NOMO-1 treated with DMSO at 0.1 percent for 48 hours (cell line): ENCODE results near the gene STAB1.

ENCODE experiments used
- DNase-seq: peaks from one replicate; lab custom pipeline; 2025; ENCODE audit not compliant: unreplicated experiment; lab: John Stamatoyannopoulos, UW

STAB1 gene

DNA sequence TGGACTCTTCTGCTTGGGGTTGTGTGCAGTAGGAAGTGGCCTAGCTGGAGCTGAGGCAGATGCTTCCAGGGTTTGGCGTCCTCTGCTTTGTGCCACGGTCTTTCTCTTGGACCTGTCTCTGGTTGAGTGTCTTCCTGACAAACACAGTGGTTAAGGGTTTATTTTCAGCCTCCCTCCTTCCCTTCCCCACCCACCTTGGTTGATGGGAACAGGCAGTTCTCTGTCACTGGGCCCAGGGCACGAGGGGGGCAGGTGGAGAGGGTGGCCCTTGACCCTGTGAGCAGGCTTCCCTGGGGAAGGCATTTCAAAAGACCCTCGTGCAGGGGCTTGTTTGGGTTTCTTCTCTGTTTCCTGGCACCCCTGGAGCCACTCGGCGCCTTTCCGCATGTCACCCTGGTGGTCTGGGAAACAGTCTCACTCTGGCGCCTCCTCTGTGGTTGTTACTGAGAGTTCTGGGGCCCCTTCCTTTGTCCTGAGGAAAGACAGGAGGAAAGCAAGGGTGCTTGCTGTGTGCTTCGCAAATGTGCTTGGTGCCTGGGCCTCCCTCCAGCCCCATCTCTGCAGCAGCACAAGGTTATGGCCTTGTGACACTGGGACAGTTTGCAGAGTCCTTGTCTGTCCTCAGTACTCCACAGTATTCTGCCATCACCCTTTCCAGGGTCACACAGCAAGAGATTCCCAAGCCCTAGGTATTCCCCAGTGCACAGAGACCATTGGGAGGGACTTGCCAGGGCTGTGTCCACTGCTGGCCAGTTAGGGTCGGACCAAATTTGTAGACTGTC, 10.3 kb upstream of the STAB1 start:
- DNase-seq, result no peak

GRCh38 chr3:52487050-52487787, 7.9 kb upstream of the STAB1 start:
- DNase-seq, result no peak

- no peak for DNase-seq
Observed at GRCh38 chr3:52487788-52488691, 7.1 kb upstream of the STAB1 start.

DNA sequence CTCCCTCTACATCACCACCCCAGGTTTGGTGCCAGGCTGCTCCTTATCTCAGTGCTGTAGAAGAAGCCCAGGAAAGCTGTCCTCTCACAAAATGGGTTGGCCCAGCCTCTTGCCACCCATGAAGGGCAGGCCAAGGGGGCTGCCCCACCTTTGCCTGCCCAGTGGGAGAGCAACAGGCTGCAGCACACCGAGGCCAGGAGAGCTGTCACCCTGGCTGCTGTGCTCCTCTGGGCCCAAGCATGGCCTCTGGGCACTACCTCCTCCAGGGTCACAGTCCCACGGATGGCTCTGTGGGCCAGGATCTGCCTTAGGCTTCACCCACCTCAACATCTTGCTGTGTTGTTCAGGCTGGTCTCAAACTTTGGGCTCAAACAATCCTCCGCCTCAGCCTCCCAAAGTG, 6.4 kb upstream of the STAB1 start:
- no peak for DNase-seq

GRCh38 chr3:52489453-52489852, 5.7 kb upstream of the STAB1 start:
- no peak for DNase-seq

- DNase-seq, result no peak
Observed at GRCh38 chr3:52490035-52490938, 4.9 kb upstream of the STAB1 start.

DNA sequence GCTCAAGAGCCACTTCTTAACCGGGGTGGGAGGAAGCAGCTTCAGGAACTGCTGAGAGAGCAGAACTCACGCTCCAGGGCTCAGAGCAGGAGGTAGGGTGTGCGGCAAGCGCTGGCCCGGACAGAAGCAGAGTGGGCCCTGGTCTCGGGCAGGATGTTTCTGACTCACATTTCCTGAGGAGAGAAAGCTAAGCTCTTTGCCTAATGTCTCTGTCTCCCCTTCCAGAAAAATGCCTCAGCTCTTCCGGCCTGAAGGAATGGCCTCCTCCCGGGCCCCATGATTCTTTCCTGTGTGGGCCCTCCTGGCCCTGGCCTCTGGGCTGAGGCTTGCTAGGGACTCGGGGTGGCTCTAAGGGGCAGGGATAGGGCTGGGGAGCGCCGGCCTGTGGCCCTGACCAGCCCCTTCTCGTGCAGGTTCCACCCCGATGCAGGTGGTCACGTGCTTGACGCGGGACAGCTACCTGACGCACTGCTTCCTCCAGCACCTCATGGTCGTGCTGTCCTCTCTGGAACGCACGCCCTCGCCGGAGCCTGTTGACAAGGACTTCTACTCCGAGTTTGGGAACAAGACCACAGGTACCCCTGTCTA, 4.1 kb upstream of the STAB1 start:
- DNase-seq, result no peak

DNA sequence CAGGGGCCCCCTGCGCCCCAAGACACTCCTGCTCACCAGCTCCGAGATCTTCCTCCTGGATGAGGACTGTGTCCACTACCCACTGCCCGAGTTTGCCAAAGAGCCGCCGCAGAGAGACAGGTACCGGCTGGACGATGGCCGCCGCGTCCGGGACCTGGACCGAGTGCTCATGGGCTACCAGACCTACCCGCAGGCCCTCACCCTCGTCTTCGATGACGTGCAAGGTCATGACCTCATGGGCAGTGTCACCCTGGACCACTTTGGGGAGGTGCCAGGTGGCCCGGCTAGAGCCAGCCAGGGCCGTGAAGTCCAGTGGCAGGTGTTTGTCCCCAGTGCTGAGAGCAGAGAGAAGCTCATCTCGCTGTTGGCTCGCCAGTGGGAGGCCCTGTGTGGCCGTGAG, 3.1 kb upstream of the STAB1 start:
- no peak for DNase-seq

- no peak for DNase-seq
Observed at GRCh38 chr3:52493232-52494017, 1.7 kb upstream of the STAB1 start.

GRCh38 chr3:52494445-52494844, 693 bp upstream of the STAB1 start:
- no peak for DNase-seq

DNA sequence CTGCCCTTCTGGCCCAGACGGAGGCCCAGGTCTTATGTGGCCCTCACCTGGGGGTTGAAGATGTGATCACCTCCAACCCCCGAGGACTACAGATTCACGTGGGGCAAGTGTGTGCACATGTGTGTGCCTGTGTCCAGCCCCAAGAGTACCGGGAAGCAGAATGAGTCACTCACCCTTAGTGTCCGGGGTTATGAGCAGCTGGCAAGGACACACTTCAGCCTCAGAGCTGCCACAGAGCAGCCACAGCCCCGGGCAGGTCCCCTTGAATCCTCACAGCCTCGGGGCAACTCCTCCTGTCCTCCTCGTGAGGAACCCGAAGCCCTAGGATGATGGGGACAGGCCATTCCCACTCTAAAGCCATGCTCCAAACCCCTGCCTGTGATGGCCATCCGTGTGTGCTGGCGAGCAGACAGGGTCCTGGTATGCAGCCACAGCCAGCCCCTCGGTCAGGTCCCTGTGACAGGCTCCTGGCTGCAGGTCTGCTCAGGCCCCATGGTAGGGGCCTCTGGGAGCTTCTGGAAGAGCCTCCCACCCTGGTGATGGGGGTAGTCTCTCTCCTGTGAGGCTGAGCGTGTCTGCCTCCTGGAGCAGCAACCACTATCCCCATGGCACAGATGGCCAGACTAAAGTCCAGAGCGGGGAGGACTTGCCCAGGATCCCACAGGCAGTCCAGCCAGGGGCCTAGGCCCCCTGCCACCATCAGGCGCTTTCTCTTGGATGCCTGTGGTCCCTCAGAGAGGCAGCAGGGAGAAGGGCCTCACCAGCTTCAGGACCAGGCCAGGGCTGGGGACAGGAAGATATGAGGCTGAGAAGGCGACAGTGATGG, 852 bp downstream of the STAB1 start:
- DNase-seq, result no peak

GRCh38 chr3:52498137-52499054, 3.3 kb downstream of the STAB1 start:
- peak; percentile 95 for DNase-seq

GRCh38 chr3:52501046-52501445, 5.9 kb downstream of the STAB1 start:
- no peak for DNase-seq

DNA sequence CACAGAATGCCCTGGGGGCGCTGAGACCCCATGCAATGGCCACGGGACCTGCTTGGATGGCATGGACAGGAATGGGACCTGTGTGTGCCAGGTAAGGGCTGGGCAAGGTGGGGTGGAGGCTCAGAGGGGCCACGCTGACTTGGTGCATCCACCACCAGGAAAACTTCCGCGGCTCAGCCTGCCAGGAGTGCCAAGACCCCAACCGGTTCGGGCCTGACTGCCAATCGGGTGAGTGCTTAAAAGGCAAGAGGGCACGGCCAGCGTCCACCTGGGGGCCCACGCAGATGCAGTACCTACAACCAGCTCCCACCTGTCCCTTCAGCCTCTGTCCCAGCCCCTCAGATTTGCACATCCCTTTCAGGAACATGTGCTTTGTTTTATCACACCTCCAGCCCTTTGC, 6.9 kb downstream of the STAB1 start:
- DNase-seq, result no peak

- DNase-seq, result no peak
Observed at GRCh38 chr3:52502808-52503350, 7.7 kb downstream of the STAB1 start.

GRCh38 chr3:52503788-52504424, 8.8 kb downstream of the STAB1 start:
- DNase-seq, result no peak

DNA sequence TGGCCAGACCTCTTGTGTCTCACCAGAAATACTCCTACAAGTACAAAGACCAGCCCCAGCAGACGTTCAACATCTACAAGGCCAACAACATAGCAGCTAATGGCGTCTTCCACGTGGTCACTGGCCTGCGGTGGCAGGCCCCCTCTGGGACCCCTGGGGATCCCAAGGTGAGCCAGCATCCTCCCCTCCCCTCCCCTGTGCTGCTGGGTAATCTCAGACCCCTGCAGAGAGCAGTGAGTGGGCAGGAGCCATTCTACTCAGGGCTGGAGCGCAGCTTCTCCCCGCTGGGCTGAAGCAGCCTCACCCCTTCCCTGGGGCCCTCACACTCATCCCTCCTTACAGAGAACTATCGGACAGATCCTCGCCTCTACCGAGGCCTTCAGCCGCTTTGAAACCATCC, 9.8 kb downstream of the STAB1 start:
- no peak for DNase-seq
